Effector CD4-positive, alpha-beta T cell (primary cell): ENCODE measurements around the gene PLEKHH3. TPM values are rescaled to one million over a fixed set of nuclear protein-coding genes. Genes with fewer than 3 reads are reported as not detected.

Experiments used
- DNase-seq: peaks from one replicate; pipeline ENCODE4 v3.0.0-alpha.2; 2020
- total RNA-seq: gene quantifications from one replicate; lab custom pipeline; 2026; lab: John Stamatoyannopoulos, UW

The PLEKHH3 gene, protein sequence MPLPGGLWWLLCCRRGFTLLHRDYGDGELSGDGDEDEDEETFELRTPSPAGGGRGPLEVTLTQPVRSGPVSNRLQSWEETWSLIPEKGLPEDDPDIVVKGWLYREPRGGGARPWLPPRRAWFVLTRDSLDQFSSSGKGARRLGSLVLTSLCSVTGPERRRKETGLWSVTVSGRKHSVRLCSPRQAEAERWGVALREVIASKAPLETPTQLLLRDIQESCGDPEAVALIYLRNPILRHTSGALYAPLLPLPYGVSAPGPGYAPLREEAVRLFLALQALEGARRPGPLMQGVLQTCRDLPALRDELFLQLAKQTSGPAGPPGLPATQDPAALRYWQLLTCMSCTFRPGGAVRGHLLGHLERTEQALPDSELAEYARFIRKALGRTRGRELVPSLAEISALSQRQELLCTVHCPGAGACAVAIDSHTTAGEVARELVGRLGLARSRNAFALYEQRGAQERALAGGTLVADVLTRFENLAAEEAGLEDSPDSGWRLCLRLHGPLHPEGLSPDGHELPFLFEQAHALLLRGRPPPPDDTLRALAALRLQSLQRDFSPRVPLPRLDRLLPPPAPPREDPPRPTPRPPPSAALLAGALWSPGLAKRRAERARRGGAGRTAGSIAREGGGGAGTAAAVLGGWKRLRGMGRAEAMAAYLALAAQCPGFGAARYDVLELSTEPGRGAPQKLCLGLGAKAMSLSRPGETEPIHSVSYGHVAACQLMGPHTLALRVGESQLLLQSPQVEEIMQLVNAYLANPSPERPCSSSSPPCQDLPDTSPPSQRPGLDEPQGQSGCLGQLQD
- not detected for total RNA-seq

GRCh38 chr17:42676424-42677011 lies at the start of gene PLEKHH3:
Gene PLEKHH3, minus strand, starts transcription at chr17:42676994. Its CDS starts 431 bp downstream, at chr17:42676563.
- DNase-seq: no peak

DNA sequence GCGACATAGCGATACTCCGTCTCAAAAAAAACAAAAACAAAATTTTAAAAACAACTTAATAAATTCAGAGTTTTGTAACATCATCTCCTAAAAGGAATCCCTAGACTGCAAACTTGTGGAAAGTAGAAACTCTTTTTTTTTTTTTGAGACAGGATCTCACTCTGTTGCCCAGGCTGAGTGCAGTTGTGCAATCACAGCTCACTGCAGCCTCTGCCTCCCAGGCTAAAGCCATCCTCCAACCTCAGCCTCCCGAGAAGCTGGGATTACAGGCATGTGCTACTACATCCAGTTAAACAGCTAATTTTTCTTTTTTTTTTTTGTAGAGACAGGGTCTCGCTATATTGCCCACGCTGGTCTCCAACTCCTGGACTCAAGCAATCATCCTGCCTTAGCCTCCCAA lies 48.3 kb upstream of the PLEKHH3 start:
- DNase-seq: no peak

DNA sequence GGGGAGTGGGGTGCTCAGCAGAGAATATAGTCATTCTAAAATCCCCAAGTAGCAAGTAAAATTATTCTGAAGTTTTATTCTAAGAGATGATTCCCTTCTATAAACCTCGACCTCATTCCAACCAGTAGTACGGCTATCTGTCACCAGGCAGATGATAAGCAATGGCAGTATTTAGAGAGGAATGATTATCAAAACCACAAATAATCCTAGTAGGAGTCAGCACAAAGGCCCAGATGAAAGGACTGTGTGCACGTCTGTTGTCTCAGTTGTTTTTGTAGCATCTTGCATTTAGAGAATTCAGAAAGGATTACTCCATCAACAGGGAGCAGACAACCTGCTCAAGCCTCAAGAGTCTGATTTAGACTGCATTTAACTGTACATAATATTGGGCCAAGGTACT lies 46.8 kb upstream of the PLEKHH3 start:
- no peak for DNase-seq

DNA sequence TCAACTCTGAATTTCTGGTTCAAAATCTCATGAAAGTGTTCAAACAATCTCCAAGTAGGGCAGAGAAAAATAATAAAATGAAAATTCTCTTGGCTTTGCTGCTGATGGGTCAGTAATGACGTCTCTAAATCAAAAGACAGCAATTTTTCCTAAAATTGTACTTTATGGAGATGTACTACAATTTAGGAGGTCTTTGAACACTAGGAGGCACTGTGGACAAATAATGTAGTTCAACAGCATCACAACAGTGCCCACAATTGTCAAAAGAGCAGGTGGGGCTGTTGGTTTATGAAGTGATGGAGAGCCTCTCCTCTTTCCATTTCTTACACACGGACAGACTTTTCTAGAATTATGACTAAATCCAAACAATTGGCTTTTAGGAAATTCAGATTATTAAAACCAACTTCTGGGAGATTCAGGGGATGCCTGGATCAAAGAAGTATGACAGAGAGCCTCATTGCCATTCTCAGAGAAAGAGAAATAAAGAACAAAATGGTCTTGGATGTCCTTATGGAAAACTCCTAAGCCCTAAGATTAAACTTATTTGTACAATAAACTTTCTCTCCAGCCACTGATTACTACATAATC lies 44.3 kb upstream of the PLEKHH3 start:
- peak; percentile 38 for DNase-seq

DNA sequence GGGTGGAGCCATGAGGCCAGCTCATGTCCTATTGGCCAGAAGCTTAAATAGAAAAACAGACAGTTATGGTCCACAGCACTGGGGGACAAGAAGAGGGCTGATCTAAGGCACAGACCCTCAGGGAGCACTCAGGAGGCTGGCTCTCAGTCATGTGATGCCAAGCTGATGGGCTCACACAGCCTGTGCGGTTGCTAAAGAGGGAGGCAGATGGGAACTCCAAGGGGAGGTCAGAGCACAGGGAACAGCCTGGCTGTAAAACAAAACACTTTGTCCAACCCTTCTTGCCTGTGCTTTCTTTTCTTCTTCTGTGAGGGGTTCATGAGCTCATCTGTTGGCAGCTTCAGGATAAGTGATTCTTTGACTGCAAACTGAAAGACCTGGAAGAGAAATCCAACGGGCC lies 32.8 kb upstream of the PLEKHH3 start:
- no peak for DNase-seq

- no peak for DNase-seq
Observed at GRCh38 chr17:42708588-42708987, 31.8 kb upstream of the PLEKHH3 start.

GRCh38 chr17:42706732-42707131 lies 29.9 kb upstream of the PLEKHH3 start:
- peak; percentile 24 for DNase-seq

DNA sequence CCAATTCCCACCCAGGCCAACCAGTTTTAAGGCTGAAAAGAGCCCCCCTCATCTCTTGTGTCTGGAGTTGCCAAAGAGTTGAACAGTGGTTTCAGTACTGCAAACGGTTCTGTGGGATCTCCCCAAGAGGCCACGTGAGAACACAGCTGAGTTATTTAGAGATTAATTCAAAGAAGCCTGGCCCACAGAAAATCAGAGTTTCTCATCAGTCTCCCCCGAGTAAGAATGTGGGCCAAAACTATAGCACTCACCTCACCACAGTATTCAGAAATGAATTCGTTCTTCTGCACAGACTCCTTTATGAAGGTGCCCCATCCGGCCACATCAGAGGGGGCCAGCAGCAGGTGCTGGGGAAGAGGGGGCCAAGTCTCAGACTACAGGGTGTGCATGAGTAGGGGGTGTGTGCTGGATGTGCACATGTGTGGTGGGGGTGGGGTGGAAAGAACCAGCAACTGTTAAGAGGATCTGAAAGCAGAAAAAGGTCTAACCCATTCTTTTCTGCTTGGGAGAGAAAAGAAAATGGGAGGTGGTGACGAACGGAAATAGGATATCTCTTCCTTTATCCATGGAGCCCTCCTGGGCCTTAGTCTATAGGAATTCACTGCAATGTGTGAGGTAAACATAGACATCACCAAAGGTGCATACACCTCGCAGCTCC lies 28.2 kb upstream of the PLEKHH3 start:
- DNase-seq: no peak

DNA sequence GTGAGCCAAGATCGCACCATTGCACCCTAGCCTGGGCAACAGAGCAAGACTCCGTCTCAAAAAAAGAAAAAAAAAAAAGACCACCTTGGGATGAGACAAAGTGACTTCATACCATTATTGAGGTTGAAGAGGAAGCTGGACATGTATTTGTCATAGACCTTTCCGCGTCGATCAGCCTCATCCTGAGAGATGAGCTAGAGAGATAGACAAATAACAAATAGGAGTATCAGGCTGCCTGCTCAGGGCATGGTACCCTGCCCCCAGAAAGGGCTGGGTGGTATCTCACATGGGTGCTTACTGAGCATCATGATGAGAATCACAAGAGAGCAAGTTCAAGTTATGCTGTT lies 27.7 kb upstream of the PLEKHH3 start:
- DNase-seq: no peak

GRCh38 chr17:42702446-42702845 lies 25.7 kb upstream of the PLEKHH3 start:
- no peak for DNase-seq

GRCh38 chr17:42700586-42701289 lies 23.9 kb upstream of the PLEKHH3 start:
- DNase-seq: no peak

DNA sequence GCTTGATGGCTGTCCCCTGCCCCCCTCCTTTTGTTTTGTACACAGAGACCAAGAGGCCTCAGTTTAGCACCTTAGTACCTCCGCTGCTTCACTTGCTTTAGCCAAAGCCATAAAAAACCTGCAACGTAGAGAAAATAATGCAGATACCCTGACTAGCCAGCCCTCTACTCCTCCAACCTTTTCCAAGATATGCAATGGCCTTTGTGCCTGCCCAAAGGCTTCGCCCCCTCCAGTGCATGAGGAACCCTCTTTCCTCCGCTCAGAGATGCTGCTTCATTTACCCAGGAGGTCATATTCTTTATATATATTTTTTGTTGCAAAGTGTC lies 22.6 kb upstream of the PLEKHH3 start:
- no peak for DNase-seq

DNA sequence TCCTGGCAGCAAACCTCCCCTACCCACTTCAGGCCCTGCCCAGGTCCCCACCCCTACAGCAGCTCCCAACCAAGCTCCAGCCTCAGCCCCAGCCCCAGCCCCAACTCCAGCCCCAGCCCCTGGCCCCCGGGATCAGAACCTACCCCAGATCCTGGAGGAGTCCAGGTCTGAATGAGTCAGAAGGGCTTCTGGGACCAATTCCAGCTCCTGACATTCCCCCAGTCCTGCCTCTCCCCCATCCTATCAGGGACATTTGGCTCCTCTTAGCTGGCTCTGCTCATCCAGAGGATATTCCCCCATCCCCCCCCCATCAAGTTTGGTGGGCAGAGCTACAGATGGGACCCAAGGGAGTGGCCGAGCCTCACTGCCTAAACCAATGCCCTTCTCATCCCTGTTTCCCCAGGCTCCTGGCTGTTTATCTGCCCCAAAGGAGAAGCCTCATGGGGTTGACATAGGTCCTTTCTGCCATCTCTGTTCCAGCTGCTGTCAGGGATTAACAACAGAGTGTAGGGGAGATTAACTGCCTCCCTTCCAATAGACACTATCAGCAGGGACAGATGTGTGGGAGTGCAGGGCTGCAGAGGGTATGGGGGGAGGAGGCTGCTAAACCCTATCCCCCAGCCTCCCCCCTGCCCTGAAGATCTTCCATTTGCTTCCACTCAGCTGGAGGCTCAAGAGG lies 22.1 kb upstream of the PLEKHH3 start:
- DNase-seq: no peak

- DNase-seq: no peak
Observed at GRCh38 chr17:42697108-42697811, 20.5 kb upstream of the PLEKHH3 start.

GRCh38 chr17:42695500-42695899 lies 18.7 kb upstream of the PLEKHH3 start:
- DNase-seq: no peak

DNA sequence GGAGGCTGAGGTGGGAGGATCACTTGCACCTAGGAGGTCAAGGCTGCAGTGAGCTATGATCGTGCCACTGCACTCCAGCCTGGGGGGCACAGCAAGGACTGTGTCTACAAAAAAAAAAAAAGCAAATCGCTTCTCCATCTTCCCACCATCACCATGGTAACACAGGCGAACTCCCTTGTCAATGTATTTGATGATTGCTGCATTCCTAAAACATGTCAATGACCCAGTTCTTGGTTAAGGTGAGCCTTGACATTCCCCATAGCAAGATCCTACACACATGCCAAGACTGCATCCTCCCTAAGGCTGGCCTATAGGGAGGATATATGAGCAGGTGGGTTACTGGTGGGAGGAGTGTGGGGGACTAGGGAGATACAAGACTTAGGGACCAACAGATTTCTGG lies 17.7 kb upstream of the PLEKHH3 start:
- no peak for DNase-seq

- no peak for DNase-seq
Observed at GRCh38 chr17:42692489-42692888, 15.7 kb upstream of the PLEKHH3 start.

GRCh38 chr17:42691021-42691545 lies 14.3 kb upstream of the PLEKHH3 start:
- DNase-seq: no peak

DNA sequence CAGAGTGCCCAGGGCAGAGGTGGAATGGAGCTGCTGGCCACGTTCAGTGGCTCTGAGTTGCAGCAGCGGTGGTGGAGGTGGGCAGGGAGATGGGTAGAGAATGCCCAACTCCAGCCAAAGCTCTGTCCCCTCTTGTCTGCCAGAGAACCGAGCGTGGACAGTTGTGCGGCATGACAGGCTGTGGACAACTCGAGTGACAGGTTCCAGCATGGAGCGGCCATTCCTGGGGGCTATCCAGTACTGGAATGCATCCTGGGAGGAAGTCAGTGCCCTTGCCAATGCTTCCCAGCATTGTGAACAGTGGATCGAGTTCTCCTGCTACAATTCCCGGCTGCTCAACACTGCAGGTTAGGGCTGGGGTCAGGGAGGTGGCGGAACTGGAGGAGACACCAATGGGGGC lies 13.8 kb upstream of the PLEKHH3 start:
- no peak for DNase-seq

DNA sequence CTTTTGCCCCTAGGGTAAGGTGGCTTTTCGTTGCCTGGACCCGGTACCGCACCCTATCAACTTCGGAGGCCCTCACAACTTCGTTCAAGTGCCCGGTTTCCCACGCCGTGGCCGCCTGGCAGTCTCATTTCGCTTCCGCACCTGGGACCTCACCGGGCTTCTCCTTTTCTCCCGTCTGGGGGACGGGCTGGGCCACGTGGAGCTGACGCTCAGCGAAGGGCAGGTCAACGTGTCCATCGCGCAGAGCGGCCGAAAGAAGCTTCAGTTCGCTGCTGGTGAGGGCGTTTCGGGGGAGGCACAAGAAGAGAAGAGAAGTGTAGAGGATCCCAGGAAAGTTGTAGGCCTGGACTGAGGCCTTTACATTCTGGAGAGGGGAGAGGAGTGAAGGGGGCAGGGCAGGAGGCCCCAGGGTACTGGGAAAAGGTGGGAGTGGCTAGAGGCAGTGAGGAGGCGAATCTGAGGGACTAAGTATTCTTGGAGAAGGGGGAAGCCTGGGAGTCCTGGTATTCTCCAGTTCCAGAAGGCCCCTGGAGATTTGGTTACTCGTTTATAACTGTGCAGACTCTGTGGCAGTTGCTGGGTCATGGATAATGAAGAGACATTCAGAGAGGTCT lies 11.0 kb upstream of the PLEKHH3 start:
- DNase-seq: no peak
